MM.1S (cell line): ENCODE measurements around the gene MGA.

ENCODE experiments used
- DNase-seq: peaks from one replicate; pipeline ENCODE4 v3.0.0-alpha.2; 2015
- H2AFZ ChIP-seq: fragments of 300-600 bp; sonication (generic); 2 replicates; pipeline ENCODE4 v1.6.0; 2016; ENCODE audit warnings: antibody characterized with exemption, low read length
- H3F3A ChIP-seq: fragments of 300-600 bp; sonication (generic); 2 replicates; pipeline ENCODE4 v1.6.1; 2016; ENCODE audit warnings: mild to moderate bottlenecking, antibody characterized with exemption, low read length, moderate library complexity, mixed read lengths; ENCODE audit not compliant: insufficient read depth
- H3K27ac ChIP-seq: fragments of 300-600 bp; sonication (generic); 2 replicates; pipeline ENCODE4 v1.5.1; 2016; ENCODE audit warnings: mild to moderate bottlenecking, low read length
- H3K27me3 ChIP-seq: fragments of 300-600 bp; sonication (generic); replicated peaks from 2 replicates; pipeline ENCODE4 v1.6.0; 2016; ENCODE audit warnings: low read length; ENCODE audit not compliant: insufficient read depth
- H3K36me3 ChIP-seq: fragments of 300-600 bp; sonication (generic); replicated peaks from 2 replicates; pipeline ENCODE4 v1.6.1; 2016; ENCODE audit warnings: mild to moderate bottlenecking, low read length, mixed read lengths; ENCODE audit not compliant: insufficient read depth
- H3K4me1 ChIP-seq: fragments of 300-600 bp; sonication (generic); 2 replicates; pipeline ENCODE4 v1.6.1; 2016; ENCODE audit warnings: low read length, mixed read lengths
- H3K4me2 ChIP-seq: fragments of 300-600 bp; sonication (generic); 2 replicates; pipeline ENCODE4 v1.6.0; 2016; ENCODE audit warnings: low read depth, low read length
- H3K4me3 ChIP-seq: fragments of 300-600 bp; sonication (generic); 2 replicates; pipeline ENCODE4 v1.5.1; 2016; ENCODE audit warnings: low read length, mixed read lengths
- H3K79me2 ChIP-seq: fragments of 300-600 bp; sonication (generic); 2 replicates; pipeline ENCODE4 v1.6.1; 2016; ENCODE audit warnings: mixed run types, low read length, mixed read lengths
- H3K9ac ChIP-seq: fragments of 300-600 bp; sonication (generic); 2 replicates; pipeline ENCODE4 v1.6.1; 2016; ENCODE audit warnings: low read length, mixed read lengths
- H3K9me2 ChIP-seq: fragments of 300-600 bp; sonication (generic); replicated peaks from 2 replicates; pipeline ENCODE4 v1.6.1; 2016; ENCODE audit warnings: mild to moderate bottlenecking, low read length, mixed read lengths; ENCODE audit not compliant: insufficient read depth
- H3K9me3 ChIP-seq: fragments of 300-600 bp; sonication (generic); replicated peaks from 2 replicates; pipeline ENCODE4 v1.6.1; 2016; ENCODE audit warnings: mild to moderate bottlenecking, low read length, mixed read lengths; ENCODE audit not compliant: insufficient read depth
- H4K20me1 ChIP-seq: fragments of 300-600 bp; sonication (generic); 2 replicates; pipeline ENCODE4 v1.6.1; 2016; ENCODE audit warnings: mild to moderate bottlenecking, low read length, moderate library complexity, mixed read lengths; ENCODE audit not compliant: insufficient read depth
- EZH2 ChIP-seq: fragments of 300-600 bp; sonication (generic); optimal IDR thresholded peaks from 2 replicates; pipeline ENCODE3; 2017; ENCODE audit warnings: low read depth, mild to moderate bottlenecking, antibody characterized with exemption, low read length, mixed read lengths
- EZH2phosphoT487 ChIP-seq: fragments of 300-600 bp; sonication (generic); IDR thresholded peaks from 2 replicates; pipeline ENCODE4 v1.6.1; 2018; ENCODE audit warnings: antibody characterized with exemption, low read length
- TF ChIP-seq, protein P1 (sequence below): fragments of 300-600 bp; sonication (generic); IDR thresholded peaks from 2 replicates; pipeline ENCODE4 v1.5.1; 2016; ENCODE audit warnings: antibody characterized with exemption, low read length, mixed read lengths

Gene MGA

DNA sequence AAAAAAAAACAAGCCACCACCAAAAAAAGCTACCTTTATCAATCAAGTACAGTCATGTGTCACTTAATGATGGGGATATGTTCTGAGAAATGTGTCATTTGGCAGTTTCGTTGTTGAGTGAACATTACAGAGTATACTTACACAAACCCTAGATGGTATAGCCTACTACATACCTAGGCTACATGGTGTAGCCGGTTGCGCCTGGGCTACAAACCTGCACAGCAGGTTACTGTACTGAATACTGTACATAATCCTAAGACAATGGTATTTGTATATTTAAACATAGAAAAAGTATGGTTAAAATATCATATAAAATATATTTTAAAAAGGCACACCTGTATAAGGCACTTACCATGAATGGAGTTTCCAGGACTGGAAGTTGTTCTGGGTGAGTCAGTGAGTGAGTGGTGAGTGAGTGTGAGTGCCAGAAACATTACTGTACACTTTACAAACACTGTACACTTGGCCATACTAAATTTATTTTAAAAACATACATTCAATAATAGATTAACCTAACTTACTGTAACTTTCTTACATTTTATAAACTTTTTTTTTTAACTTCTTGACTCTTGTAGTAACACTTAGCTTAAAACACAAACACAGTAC is 141.7 kb downstream of the MGA start:
- H3K27me3 ChIP-seq, result no peaks in the 10 kb centered on the region
- H2AFZ ChIP-seq, result no peak overlapping the region
- no peaks in the 10 kb centered on the region for H3K36me3 ChIP-seq
- no peaks in the 10 kb centered on the region for H3K9me2 ChIP-seq
- no peak overlapping the region for H3K4me3 ChIP-seq
- no peaks in the 10 kb centered on the region for H3K9me3 ChIP-seq
- H3K79me2 ChIP-seq, result no peaks in the 10 kb centered on the region
- no peaks in the 10 kb centered on the region for H3K4me1 ChIP-seq
- DNase-seq, result no peak
- H4K20me1 ChIP-seq, result no peaks in the 10 kb centered on the region
- TF ChIP-seq, protein P1, sequence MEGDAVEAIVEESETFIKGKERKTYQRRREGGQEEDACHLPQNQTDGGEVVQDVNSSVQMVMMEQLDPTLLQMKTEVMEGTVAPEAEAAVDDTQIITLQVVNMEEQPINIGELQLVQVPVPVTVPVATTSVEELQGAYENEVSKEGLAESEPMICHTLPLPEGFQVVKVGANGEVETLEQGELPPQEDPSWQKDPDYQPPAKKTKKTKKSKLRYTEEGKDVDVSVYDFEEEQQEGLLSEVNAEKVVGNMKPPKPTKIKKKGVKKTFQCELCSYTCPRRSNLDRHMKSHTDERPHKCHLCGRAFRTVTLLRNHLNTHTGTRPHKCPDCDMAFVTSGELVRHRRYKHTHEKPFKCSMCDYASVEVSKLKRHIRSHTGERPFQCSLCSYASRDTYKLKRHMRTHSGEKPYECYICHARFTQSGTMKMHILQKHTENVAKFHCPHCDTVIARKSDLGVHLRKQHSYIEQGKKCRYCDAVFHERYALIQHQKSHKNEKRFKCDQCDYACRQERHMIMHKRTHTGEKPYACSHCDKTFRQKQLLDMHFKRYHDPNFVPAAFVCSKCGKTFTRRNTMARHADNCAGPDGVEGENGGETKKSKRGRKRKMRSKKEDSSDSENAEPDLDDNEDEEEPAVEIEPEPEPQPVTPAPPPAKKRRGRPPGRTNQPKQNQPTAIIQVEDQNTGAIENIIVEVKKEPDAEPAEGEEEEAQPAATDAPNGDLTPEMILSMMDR, result no peak
- TF ChIP-seq EZH2phosphoT487 (no peak), EZH2 (no peak)
- H3K27ac ChIP-seq, result no peak overlapping the region
- no peak overlapping the region for H3K4me2 ChIP-seq
- no peaks in the 10 kb centered on the region for H3F3A ChIP-seq
- H3K9ac ChIP-seq, result no peak overlapping the region

GRCh38 chr15:41804361-41804760 is 144.2 kb downstream of the MGA start:
- Histone ChIP-seq H4K20me1 (no peaks in the 10 kb centered on the region), H3K4me1 (no peaks in the 10 kb centered on the region), H3F3A (no peaks in the 10 kb centered on the region), H3K4me3 (no peak overlapping the region), H3K27ac (no peak overlapping the region), H3K79me2 (no peaks in the 10 kb centered on the region), H3K9me3 (no peaks in the 10 kb centered on the region), H3K4me2 (no peak overlapping the region), H3K36me3 (no peaks in the 10 kb centered on the region), H3K9ac (no peak overlapping the region), H3K27me3 (no peaks in the 10 kb centered on the region), H3K9me2 (no peaks in the 10 kb centered on the region), H2AFZ (no peak overlapping the region)
- TF ChIP-seq, protein P1, result no peak
- TF ChIP-seq EZH2, result no peak
- no peak for TF ChIP-seq EZH2phosphoT487
- DNase-seq, result no peak

GRCh38 chr15:41804916-41805666 is 144.9 kb downstream of the MGA start:
- no peak overlapping the region for H3K4me2 ChIP-seq

More at GRCh38 chr15:41804916-41805666, 144.9 kb downstream of the MGA start:
- H2AFZ ChIP-seq, result no peak overlapping the region
- no peaks in the 10 kb centered on the region for H3K4me1 ChIP-seq
- H3F3A ChIP-seq, result no peaks in the 10 kb centered on the region
- H3K79me2 ChIP-seq, result no peaks in the 10 kb centered on the region
- H3K9ac ChIP-seq, result no peak overlapping the region
- H3K27ac ChIP-seq, result no peak overlapping the region
- no peaks in the 10 kb centered on the region for H3K27me3 ChIP-seq
- no peaks in the 10 kb centered on the region for H3K9me2 ChIP-seq
- no peaks in the 10 kb centered on the region for H4K20me1 ChIP-seq
- TF ChIP-seq EZH2phosphoT487 (no peak), EZH2 (no peak)
- TF ChIP-seq, protein P1, result no peak
- H3K9me3 ChIP-seq, result no peaks in the 10 kb centered on the region
- H3K4me3 ChIP-seq, result no peak overlapping the region
- no peaks in the 10 kb centered on the region for H3K36me3 ChIP-seq
- no peak for DNase-seq
